Sigmoid colon (tissue), 7 donors: ENCODE data around the gene CEP128. TPM values are rescaled to one million over a fixed set of nuclear protein-coding genes. Genes with fewer than 3 reads are reported as not detected.

Experiments used
- DNase-seq: peaks from one replicate; pipeline ENCODE4 v3.0.0-alpha.2; 2019
- H3K27ac ChIP-seq, 4 donors: fragments of 200-600 bp; sonication (generic); one replicate each; pipeline ENCODE4 v1.5.1; 2016 to 2019; ENCODE audit warnings: mild to moderate bottlenecking in 1 of 4
- H3K27me3 ChIP-seq, 3 donors: fragments of 200-600 bp; sonication (generic); one replicate each; pipeline ENCODE4 v1.5.1; 2019; ENCODE audit warnings: mild to moderate bottlenecking in 1 of 3
- H3K36me3 ChIP-seq, 4 donors: fragments of 200-600 bp; sonication (generic); one replicate each; pipeline ENCODE4 v1.5.1; 2016 to 2019
- H3K4me1 ChIP-seq, 4 donors: fragments of 200-600 bp; sonication (generic); one replicate each; pipeline ENCODE4 v1.5.1; 2017 to 2019
- H3K4me3 ChIP-seq, 4 donors: fragments of 200-600 bp; sonication (generic); one replicate each; pipeline ENCODE4 v1.5.1; 2017 to 2019; ENCODE audit warnings: mild to moderate bottlenecking in 2 of 4, moderate library complexity in 1 of 4
- H3K9me3 ChIP-seq, 4 donors: fragments of 200-600 bp in 3 of 4; sonication (generic) in 3 of 4; one replicate each; pipeline versions ENCODE4 v1.5.1 to v1.6.1; 2013 to 2019
- EP300 ChIP-seq, 4 donors: sonication (generic); formaldehyde crosslinking; IDR thresholded peaks; one replicate each; pipeline ENCODE4 v1.6.1; 2017; ENCODE audit warnings: antibody characterized with exemption in 4 of 4
- POLR2A ChIP-seq, 2 donors: fragments of 450-650 bp; IDR thresholded peaks; one replicate each; pipeline ENCODE4 v1.6.1; 2016; ENCODE audit warnings: antibody characterized with exemption in 2 of 2, mild to moderate bottlenecking in 2 of 2, moderate library complexity in 2 of 2
- POLR2AphosphoS5 ChIP-seq, 4 donors: sonication (generic); formaldehyde crosslinking; IDR thresholded peaks; one replicate each; pipeline ENCODE4 v1.6.1; 2017; ENCODE audit warnings: antibody characterized with exemption in 4 of 4
- WGBS, 2 donors: extraction: QIAGEN DNeasy Blood & Tissue Kit; methylation state at CpG; one replicate each; pipeline ENCODE4 v1.1.7; 2013; 5-methylcytosine and 5-hydroxymethylcytosine counted together
- intact Hi-C: fragments of 100-400 bp; cut with DNase I; formaldehyde crosslinking; loops from one replicate; pipeline ENCODE4 v1.15.1; 2023
- polyA plus RNA-seq, 3 donors: library from polyadenylated mRNA; stranded (reverse); fragments of 200-250 nt; gene quantifications; one replicate each; pipeline ENCODE4 v1.2.3, GENCODE V29; 2013
- small RNA-seq, 3 donors: library from RNA; depleted of rRNA; stranded (forward); fragments of <200 nt; gene quantifications; one replicate each; pipeline ENCODE3, GENCODE V24; 2016
- total RNA-seq, 4 donors: library from RNA; depleted of rRNA; stranded (reverse); fragments of >200 nt; gene quantifications; one replicate each; pipeline ENCODE4 v1.1.0, GENCODE V29; 2016
- TF ChIP-seq, protein P1 (sequence below), 4 experiments: fragments of 450-650 bp in 3 of 4; fragments of 200-600 bp in 1 of 4; IDR thresholded peaks; one replicate each; pipeline ENCODE4 v1.5.1; 2016 to 2019; ENCODE audit warnings: antibody characterized with exemption in 4 of 4, mild to moderate bottlenecking in 3 of 4, moderate library complexity in 2 of 4
- donor health status: healthy with polysubstance abuse.
- donor health status: Bipolar disorder and iron deficiency.
- donor health status: healthy.

Gene CEP128
- total and polyA plus RNA-seq, 7 donors: 0.60 to 16.6 (median 8.3) TPM

DNA sequence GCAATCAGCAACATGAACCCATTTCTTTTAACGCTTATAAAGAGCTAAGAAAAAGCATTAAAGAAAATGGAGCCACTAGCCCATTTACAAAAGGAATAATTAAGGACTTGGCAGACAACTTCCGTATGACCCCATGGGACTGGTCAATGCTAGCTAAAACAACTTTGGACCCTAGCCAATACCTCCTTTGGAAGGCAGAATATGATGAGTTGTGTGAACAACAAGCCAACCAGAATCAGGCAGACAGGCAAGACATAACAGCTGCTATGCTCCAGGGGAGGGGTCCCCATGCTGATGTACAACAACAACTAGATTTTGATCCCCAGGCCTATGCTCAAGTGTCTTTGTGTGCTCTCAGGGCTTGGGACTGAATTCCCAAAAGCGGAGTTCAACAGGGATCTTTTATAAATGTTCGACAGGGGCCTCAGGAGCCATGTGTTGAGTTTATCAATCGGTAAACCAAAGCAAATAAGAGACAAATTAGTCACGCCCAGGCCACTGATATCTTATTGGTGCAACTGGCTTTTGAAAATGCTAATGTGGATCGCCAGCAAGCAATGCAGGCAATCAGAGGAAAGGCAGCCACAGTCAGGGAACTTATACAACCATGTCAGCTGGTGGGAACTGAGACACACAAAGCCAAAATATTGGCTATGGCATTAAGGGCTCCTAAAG, 475.9 kb downstream of the CEP128 start:
- H3K4me1 ChIP-seq: no peaks in the 10 kb centered on the region
- H3K4me3 ChIP-seq: no peak overlapping the region
- no peaks in the 10 kb centered on the region for H3K36me3 ChIP-seq
- 93% methylated on average over 7 of the region's 7 CpGs for WGBS, 2 donors
- no peak for DNase-seq
- no peaks in the 10 kb centered on the region for H3K27me3 ChIP-seq
- intact Hi-C loops: no loop called here
- no peak overlapping the region for H3K27ac ChIP-seq
- H3K9me3 ChIP-seq: no peaks in the 10 kb centered on the region
- TF ChIP-seq, protein P1, sequence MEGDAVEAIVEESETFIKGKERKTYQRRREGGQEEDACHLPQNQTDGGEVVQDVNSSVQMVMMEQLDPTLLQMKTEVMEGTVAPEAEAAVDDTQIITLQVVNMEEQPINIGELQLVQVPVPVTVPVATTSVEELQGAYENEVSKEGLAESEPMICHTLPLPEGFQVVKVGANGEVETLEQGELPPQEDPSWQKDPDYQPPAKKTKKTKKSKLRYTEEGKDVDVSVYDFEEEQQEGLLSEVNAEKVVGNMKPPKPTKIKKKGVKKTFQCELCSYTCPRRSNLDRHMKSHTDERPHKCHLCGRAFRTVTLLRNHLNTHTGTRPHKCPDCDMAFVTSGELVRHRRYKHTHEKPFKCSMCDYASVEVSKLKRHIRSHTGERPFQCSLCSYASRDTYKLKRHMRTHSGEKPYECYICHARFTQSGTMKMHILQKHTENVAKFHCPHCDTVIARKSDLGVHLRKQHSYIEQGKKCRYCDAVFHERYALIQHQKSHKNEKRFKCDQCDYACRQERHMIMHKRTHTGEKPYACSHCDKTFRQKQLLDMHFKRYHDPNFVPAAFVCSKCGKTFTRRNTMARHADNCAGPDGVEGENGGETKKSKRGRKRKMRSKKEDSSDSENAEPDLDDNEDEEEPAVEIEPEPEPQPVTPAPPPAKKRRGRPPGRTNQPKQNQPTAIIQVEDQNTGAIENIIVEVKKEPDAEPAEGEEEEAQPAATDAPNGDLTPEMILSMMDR (IDR thresholded peaks at IDR 0.05): no peak
- TF ChIP-seq POLR2AphosphoS5 (IDR thresholded peaks at IDR 0.05) (no peak), EP300 (IDR thresholded peaks at IDR 0.05) (no peak), POLR2A (IDR thresholded peaks at IDR 0.05) (no peak)

DNA sequence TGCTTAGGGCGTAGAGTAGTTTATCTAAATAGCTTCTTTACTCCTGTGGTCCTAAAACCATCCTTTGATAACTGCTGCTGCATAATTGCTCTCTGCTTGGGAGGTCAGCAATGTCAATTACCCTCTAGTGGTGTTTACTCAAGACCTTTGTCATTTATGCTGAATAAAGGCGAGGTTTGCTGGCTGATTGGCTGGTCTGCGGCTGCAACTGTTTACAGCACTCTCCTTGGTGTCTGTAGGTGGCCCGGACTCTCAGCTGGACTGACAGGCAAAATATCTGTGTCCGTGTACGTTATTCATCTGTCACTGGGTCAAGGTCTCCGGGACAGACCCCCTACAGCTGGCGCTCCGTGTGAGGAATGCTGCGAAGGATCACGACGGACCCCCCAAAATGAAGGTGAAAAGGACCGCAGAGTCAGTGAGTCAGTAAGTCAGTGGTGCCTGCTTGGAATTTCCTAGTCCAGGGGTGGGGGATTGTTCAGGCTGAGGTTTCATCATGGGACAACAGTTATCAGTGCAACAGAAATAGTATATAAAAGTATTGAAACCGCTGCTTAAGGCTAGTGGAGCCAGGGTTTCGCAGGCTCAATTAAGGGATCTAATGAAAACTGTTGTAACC, 476.9 kb downstream of the CEP128 start:
- Histone ChIP-seq H3K27me3 (no peaks in the 10 kb centered on the region), H3K36me3 (no peaks in the 10 kb centered on the region), H3K4me1 (no peaks in the 10 kb centered on the region), H3K27ac (no peak overlapping the region), H3K9me3 (no peaks in the 10 kb centered on the region), H3K4me3 (no peak overlapping the region)
- WGBS, 2 donors: 63 to 76% methylated on average over 15 of the region's 15 CpGs
- no peak for DNase-seq
- TF ChIP-seq POLR2AphosphoS5 (IDR thresholded peaks at IDR 0.05) (no peak), POLR2A (IDR thresholded peaks at IDR 0.05) (no peak)
- intact Hi-C loops: no loop called here

DNA sequence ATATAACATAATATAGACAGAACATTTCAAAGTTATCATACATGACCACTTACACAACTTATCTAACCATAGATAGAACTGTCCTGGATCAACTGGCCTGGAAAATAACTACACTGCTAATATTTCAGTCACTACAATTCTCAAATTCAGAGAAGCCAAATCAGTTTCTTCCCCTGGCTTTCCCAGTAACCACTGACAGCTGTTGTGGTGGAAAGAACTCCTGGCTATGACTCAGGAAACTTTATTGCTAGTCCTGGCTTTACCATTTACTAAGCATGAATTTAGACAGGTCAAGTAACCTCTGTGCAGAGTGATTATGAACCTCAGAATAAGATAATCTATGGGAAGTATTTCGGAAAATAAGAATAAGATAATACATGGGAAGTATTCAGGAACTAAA, 485.3 kb downstream of the CEP128 start:
- WGBS, 2 donors: 25 to 69% methylated on average over 1 of the region's 1 CpG
- H3K4me3 ChIP-seq: no peak overlapping the region
- no peaks in the 10 kb centered on the region for H3K9me3 ChIP-seq
- no peak overlapping the region for H3K27ac ChIP-seq
- DNase-seq: no peak
- no peaks in the 10 kb centered on the region for H3K4me1 ChIP-seq
- no peaks in the 10 kb centered on the region for H3K27me3 ChIP-seq
- H3K36me3 ChIP-seq: no peaks in the 10 kb centered on the region
- intact Hi-C loops: no loop called here
- TF ChIP-seq EP300 (IDR thresholded peaks at IDR 0.05): no peak

DNA sequence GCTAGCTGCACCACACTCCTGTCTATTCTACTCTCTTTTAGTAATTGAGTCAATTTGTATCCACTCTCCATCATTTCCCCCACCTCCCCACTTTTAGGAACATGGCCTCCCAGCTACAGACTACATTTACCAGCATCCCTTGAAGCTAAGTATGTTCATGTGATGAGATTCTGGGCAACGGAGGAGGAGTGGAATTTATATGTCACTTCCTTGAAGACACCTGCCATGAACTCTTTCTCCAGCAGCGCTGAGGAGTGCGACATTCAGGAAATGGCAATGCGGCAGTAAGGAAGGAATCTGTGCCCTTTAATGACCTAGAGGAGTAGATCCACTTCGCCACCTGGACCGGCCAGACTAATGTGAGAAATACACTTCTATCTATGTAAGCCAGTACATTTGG, 486.5 kb downstream of the CEP128 start:
- no peaks in the 10 kb centered on the region for H3K27me3 ChIP-seq
- DNase-seq: no peak
- no peak overlapping the region for H3K4me3 ChIP-seq
- intact Hi-C loops: no loop called here
- TF ChIP-seq POLR2AphosphoS5 (IDR thresholded peaks at IDR 0.05): no peak
- WGBS, 2 donors: 79 to 85% methylated on average over 6 of the region's 6 CpGs
- no peak overlapping the region for H3K27ac ChIP-seq
- H3K36me3 ChIP-seq: no peaks in the 10 kb centered on the region
- H3K4me1 ChIP-seq: no peaks in the 10 kb centered on the region
- H3K9me3 ChIP-seq: no peaks in the 10 kb centered on the region

DNA sequence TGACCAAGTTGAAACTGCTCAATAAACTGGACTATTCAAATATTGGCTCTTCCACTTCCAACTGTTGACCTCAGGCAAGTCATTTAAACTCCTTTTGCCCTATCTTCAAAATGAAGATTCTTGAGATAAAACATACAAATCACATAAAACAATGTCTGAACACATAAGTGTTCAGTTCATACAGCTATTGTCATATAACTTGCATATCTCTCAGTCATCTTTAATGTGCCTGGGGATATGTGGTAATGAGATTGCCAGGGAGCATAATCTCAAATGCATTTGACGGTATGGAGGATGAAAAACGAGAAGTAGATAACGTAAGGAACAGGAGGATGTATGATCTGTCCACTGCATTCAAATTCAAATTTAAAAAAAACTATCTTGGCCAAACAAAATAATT, 493.3 kb downstream of the CEP128 start:
- Histone ChIP-seq H3K4me1 (no peaks in the 10 kb centered on the region), H3K27ac (no peak overlapping the region), H3K4me3 (no peak overlapping the region), H3K27me3 (no peaks in the 10 kb centered on the region), H3K9me3 (no peaks in the 10 kb centered on the region), H3K36me3 (no peaks in the 10 kb centered on the region)
- no peak for DNase-seq
- no peak for TF ChIP-seq POLR2AphosphoS5 (IDR thresholded peaks at IDR 0.05)
- TF ChIP-seq POLR2A (IDR thresholded peaks at IDR 0.05): no peak
- TF ChIP-seq EP300 (IDR thresholded peaks at IDR 0.05): no peak
- TF ChIP-seq, protein P1 (IDR thresholded peaks at IDR 0.05): no peak
- 95 to 96% methylated on average over 3 of the region's 3 CpGs for WGBS, 2 donors
- intact Hi-C loops: no loop called here

DNA sequence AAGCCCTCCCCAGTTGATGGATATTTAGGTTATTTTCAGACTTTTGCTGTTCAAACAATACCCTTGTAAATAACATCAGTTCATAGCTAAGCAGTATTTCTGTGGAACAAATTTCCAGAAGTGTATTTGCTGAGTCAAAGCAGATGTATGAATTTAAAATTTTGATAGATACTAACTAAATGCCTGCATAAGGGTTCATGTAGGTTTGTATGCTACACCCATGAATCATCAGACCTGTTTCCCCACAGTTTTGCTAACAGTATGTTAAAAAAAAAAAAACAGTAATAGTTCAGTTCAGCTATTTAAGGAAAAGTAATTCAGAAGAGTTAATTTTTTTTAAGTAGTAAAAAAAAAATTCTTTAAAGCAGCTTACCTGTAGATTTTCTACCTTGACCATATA, 494.1 kb downstream of the CEP128 start:
- H3K4me1 ChIP-seq: no peaks in the 10 kb centered on the region
- H3K27ac ChIP-seq: no peak overlapping the region
- H3K4me3 ChIP-seq: no peak overlapping the region
- no peaks in the 10 kb centered on the region for H3K36me3 ChIP-seq
- H3K27me3 ChIP-seq: no peaks in the 10 kb centered on the region
- DNase-seq: no peak
- H3K9me3 ChIP-seq: no peaks in the 10 kb centered on the region
- intact Hi-C loops: no loop called here
- no peak for TF ChIP-seq EP300 (IDR thresholded peaks at IDR 0.05)
- no peak for TF ChIP-seq POLR2A (IDR thresholded peaks at IDR 0.05)
- TF ChIP-seq, protein P1 (IDR thresholded peaks at IDR 0.05): no peak
- no peak for TF ChIP-seq POLR2AphosphoS5 (IDR thresholded peaks at IDR 0.05)

Small RNA genes within 50 kb of the gene (small RNA-seq; reads per million reads assigned to genes)
- gene AC022404.1: 0 reads per million in 3 donors

Other genes with a start within 250 kb of the CEP128 start
- not detected for gene TSHR, start 13.9 kb upstream of the CEP128 start, total RNA-seq
- under 1 TPM in 2 of 3 donors, not detected in 1; 0.47 to 0.60 TPM for gene TSHR, start 13.9 kb upstream of the CEP128 start, polyA plus RNA-seq